Liver (tissue), 9 donors: ENCODE data around the gene FAM83D. TPM values are rescaled to one million over a fixed set of nuclear protein-coding genes. Genes with fewer than 3 reads are reported as not detected.

Source experiments
- DNase-seq: peaks from one replicate; pipeline ENCODE4 v3.0.0-alpha.2; 2017; ENCODE audit warnings: low spot score
- H3K27ac ChIP-seq, 2 donors: one replicate each; pipeline ENCODE4 v1.7.0; 2013; ENCODE audit warnings: inconsistent platforms in 2 of 2, low read length in 2 of 2, control low read depth in 1 of 2, low read depth in 1 of 2, mild to moderate bottlenecking in 1 of 2
- H3K27me3 ChIP-seq, 4 donors: one replicate each; pipeline versions ENCODE4 v1.6.1 to v1.7.0; 2013; ENCODE audit warnings: low read length in 3 of 4, inconsistent platforms in 1 of 4, mild to moderate bottlenecking in 1 of 4, moderate library complexity in 1 of 4; ENCODE audit not compliant: control insufficient read depth in 4 of 4, insufficient read depth in 4 of 4
- H3K36me3 ChIP-seq, 4 donors: one replicate each; pipeline versions ENCODE4 v1.6.1 to v1.7.0; 2013; ENCODE audit warnings: low read length in 3 of 4, mild to moderate bottlenecking in 3 of 4, low read depth in 1 of 4, moderate library complexity in 1 of 4; ENCODE audit not compliant: control insufficient read depth in 4 of 4, insufficient read depth in 3 of 4
- H3K4me1 ChIP-seq, 4 donors: one replicate each; pipeline versions ENCODE4 v1.6.1 to v1.7.0; 2013; ENCODE audit warnings: low read length in 3 of 4, mild to moderate bottlenecking in 3 of 4, moderate library complexity in 1 of 4; ENCODE audit not compliant: control insufficient read depth in 4 of 4, insufficient read depth in 4 of 4
- H3K4me3 ChIP-seq, 3 donors: one replicate each; pipeline versions ENCODE4 v1.6.1 to v1.7.0; 2013; ENCODE audit warnings: low read length in 3 of 3, control low read depth in 1 of 3, low read depth in 1 of 3, mild to moderate bottlenecking in 1 of 3
- H3K9ac ChIP-seq, 2 donors: one replicate each; pipeline ENCODE4 v1.7.0; 2013; ENCODE audit warnings: low read length in 2 of 2, mild to moderate bottlenecking in 2 of 2, moderate library complexity in 2 of 2, control low read depth in 1 of 2, low read depth in 1 of 2
- H3K9me3 ChIP-seq, 4 donors: one replicate each; pipeline versions ENCODE4 v1.6.1 to v1.7.0; 2013; ENCODE audit warnings: low read length in 3 of 4; ENCODE audit not compliant: control insufficient read depth in 4 of 4
- CTCF ChIP-seq: fragments of 150-350 bp; IDR thresholded peaks from 2 replicates; pipeline ENCODE4 v1.5.1; 2017; ENCODE audit warnings: improper control_type of control experiment, low read depth, low read length; ENCODE audit not compliant: missing input control
- EGR1 ChIP-seq, 2 donors: IDR thresholded peaks; 2 replicates each; pipeline ENCODE4 v1.6.1; 2016 to 2018; ENCODE audit warnings: antibody characterized with exemption in 2 of 2, low read depth in 2 of 2
- FOXA1 ChIP-seq: IDR thresholded peaks from 2 replicates; pipeline ENCODE4 v1.6.1; 2016; ENCODE audit warnings: antibody characterized with exemption
- FOXA2 ChIP-seq: IDR thresholded peaks from 2 replicates; pipeline ENCODE4 v1.6.1; 2016; ENCODE audit warnings: antibody characterized with exemption
- GABPA ChIP-seq, 2 donors: IDR thresholded peaks in 1 of 2; conservative IDR thresholded peaks in 1 of 2; 2 replicates each; pipeline ENCODE4 v1.6.1; 2016; ENCODE audit warnings: antibody characterized with exemption in 2 of 2, mild to moderate bottlenecking in 1 of 2, moderate library complexity in 1 of 2
- HNF4A ChIP-seq, 2 donors: conservative IDR thresholded peaks; 2 replicates each; pipeline ENCODE4 v1.6.1; 2016; ENCODE audit warnings: antibody characterized with exemption in 2 of 2, mild to moderate bottlenecking in 2 of 2
- HNF4G ChIP-seq: IDR thresholded peaks from 2 replicates; pipeline ENCODE4 v1.6.1; 2016; ENCODE audit warnings: antibody characterized with exemption
- JUND ChIP-seq, 2 donors: IDR thresholded peaks; 2 replicates each; pipeline ENCODE4 v1.6.1; 2016; ENCODE audit warnings: antibody characterized with exemption in 2 of 2
- MAX ChIP-seq: IDR thresholded peaks from 2 replicates; pipeline ENCODE4 v1.6.1; 2016; ENCODE audit warnings: antibody characterized with exemption
- NR2F2 ChIP-seq: IDR thresholded peaks from 2 replicates; pipeline ENCODE4 v1.6.1; 2016; ENCODE audit warnings: antibody characterized with exemption
- RAD21 ChIP-seq, 2 donors: IDR thresholded peaks; 2 replicates each; pipeline ENCODE4 v1.6.1; 2016; ENCODE audit warnings: antibody characterized with exemption in 2 of 2, mild to moderate bottlenecking in 2 of 2
- RXRA ChIP-seq, 2 donors: IDR thresholded peaks; 2 replicates each; pipeline ENCODE4 v1.6.1; 2017 to 2018; ENCODE audit warnings: antibody characterized with exemption in 2 of 2, mild to moderate bottlenecking in 1 of 2
- SP1 ChIP-seq: IDR thresholded peaks from 2 replicates; pipeline ENCODE4 v1.6.1; 2018; ENCODE audit warnings: antibody characterized with exemption, mild to moderate bottlenecking
- TAF1 ChIP-seq: conservative IDR thresholded peaks from 2 replicates; pipeline ENCODE4 v1.6.1; 2016; ENCODE audit warnings: antibody characterized with exemption, mild to moderate bottlenecking
- YY1 ChIP-seq: IDR thresholded peaks from 2 replicates; pipeline ENCODE4 v1.6.1; 2016; ENCODE audit warnings: antibody characterized with exemption, mild to moderate bottlenecking
- WGBS: extraction: QIAGEN DNeasy Blood & Tissue Kit; methylation state at CpG from one replicate; pipeline ENCODE4 v1.1.7; 2013; 5-methylcytosine and 5-hydroxymethylcytosine counted together
- polyA plus RNA-seq, 2 donors: library from polyadenylated mRNA; stranded (reverse) in 1 of 2; unstranded in 1 of 2; fragments of 200-250 nt in 1 of 2; fragments of >200 nt in 1 of 2; fragmentation: Nextera tagmentation in 1 of 2; extraction: Ambion mirVana in 1 of 2; gene quantifications; one replicate each; pipeline versions ENCODE4 v1.2.1 to v1.2.3, GENCODE V29; 2013 to 2015
- total RNA-seq, 2 donors: library from RNA; depleted of rRNA; stranded (reverse); fragments of >200 nt; gene quantifications; one replicate each; pipeline ENCODE4 v1.2.3, GENCODE V29; 2014
- TF ChIP-seq, protein P1 (sequence below): IDR thresholded peaks from 2 replicates; pipeline ENCODE4 v1.6.1; 2016; ENCODE audit warnings: antibody characterized with exemption
- TF ChIP-seq, protein P2 (sequence below): IDR thresholded peaks from 2 replicates; pipeline ENCODE4 v1.6.1; 2016; ENCODE audit warnings: antibody characterized with exemption
- TF ChIP-seq, protein P3 (sequence below): IDR thresholded peaks from 2 replicates; pipeline ENCODE4 v1.6.1; 2016; ENCODE audit warnings: antibody characterized with exemption, mild to moderate bottlenecking
- donor health status: healthy.
- donor health status: healthy.
- donor health status: healthy.
- donor health status: healthy.
- donor health status: healthy.

The FAM83D gene
- total and polyA plus RNA-seq, 4 donors: 1.1 to 28.2 (median 2.7) TPM

GRCh38 chr20:38920411-38920810 is 5.8 kb upstream of the FAM83D start:
- Histone ChIP-seq H3K4me1 (peaks cover 0 to 7% (median 1%) of the 10 kb centered on the region in 4 donors), H3K27me3 (no peaks in the 10 kb centered on the region), H3K9ac (no peak overlapping the region), H3K36me3 (peaks cover 0 to 3% (median 0%) of the 10 kb centered on the region in 4 donors), H3K4me3 (no peak overlapping the region), H3K27ac (no peak overlapping the region), H3K9me3 (no peaks in the 10 kb centered on the region)
- no peak for DNase-seq
- TF ChIP-seq, protein P1, sequence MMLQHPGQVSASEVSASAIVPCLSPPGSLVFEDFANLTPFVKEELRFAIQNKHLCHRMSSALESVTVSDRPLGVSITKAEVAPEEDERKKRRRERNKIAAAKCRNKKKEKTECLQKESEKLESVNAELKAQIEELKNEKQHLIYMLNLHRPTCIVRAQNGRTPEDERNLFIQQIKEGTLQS: no peak
- TF ChIP-seq TAF1 (no peak), MAX (no peak), RAD21 (IDR thresholded peaks at IDR 0.05) (no peak), GABPA (IDR thresholded peaks at IDR 0.05 in 1 of 2, conservative IDR thresholded peaks at IDR 0.05 in 1 of 2) (no peak), HNF4G (no peak), EGR1 (IDR thresholded peaks at IDR 0.05; ENCODE audit: low read depth in 2 of 2) (no peak), RXRA (IDR thresholded peaks at IDR 0.05) (no peak), CTCF (no peak), JUND (IDR thresholded peaks at IDR 0.05) (no peak), HNF4A (conservative IDR thresholded peaks at IDR 0.05) (no peak), FOXA2 (no peak), SP1 (no peak), NR2F2 (no peak)
- TF ChIP-seq, protein P2, sequence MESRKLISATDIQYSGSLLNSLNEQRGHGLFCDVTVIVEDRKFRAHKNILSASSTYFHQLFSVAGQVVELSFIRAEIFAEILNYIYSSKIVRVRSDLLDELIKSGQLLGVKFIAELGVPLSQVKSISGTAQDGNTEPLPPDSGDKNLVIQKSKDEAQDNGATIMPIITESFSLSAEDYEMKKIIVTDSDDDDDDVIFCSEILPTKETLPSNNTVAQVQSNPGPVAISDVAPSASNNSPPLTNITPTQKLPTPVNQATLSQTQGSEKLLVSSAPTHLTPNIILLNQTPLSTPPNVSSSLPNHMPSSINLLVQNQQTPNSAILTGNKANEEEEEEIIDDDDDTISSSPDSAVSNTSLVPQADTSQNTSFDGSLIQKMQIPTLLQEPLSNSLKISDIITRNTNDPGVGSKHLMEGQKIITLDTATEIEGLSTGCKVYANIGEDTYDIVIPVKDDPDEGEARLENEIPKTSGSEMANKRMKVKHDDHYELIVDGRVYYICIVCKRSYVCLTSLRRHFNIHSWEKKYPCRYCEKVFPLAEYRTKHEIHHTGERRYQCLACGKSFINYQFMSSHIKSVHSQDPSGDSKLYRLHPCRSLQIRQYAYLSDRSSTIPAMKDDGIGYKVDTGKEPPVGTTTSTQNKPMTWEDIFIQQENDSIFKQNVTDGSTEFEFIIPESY: no peak
- TF ChIP-seq, protein P3, sequence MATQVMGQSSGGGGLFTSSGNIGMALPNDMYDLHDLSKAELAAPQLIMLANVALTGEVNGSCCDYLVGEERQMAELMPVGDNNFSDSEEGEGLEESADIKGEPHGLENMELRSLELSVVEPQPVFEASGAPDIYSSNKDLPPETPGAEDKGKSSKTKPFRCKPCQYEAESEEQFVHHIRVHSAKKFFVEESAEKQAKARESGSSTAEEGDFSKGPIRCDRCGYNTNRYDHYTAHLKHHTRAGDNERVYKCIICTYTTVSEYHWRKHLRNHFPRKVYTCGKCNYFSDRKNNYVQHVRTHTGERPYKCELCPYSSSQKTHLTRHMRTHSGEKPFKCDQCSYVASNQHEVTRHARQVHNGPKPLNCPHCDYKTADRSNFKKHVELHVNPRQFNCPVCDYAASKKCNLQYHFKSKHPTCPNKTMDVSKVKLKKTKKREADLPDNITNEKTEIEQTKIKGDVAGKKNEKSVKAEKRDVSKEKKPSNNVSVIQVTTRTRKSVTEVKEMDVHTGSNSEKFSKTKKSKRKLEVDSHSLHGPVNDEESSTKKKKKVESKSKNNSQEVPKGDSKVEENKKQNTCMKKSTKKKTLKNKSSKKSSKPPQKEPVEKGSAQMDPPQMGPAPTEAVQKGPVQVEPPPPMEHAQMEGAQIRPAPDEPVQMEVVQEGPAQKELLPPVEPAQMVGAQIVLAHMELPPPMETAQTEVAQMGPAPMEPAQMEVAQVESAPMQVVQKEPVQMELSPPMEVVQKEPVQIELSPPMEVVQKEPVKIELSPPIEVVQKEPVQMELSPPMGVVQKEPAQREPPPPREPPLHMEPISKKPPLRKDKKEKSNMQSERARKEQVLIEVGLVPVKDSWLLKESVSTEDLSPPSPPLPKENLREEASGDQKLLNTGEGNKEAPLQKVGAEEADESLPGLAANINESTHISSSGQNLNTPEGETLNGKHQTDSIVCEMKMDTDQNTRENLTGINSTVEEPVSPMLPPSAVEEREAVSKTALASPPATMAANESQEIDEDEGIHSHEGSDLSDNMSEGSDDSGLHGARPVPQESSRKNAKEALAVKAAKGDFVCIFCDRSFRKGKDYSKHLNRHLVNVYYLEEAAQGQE: no peak
- WGBS: 91% methylated on average over 3 of the region's 3 CpGs

DNA sequence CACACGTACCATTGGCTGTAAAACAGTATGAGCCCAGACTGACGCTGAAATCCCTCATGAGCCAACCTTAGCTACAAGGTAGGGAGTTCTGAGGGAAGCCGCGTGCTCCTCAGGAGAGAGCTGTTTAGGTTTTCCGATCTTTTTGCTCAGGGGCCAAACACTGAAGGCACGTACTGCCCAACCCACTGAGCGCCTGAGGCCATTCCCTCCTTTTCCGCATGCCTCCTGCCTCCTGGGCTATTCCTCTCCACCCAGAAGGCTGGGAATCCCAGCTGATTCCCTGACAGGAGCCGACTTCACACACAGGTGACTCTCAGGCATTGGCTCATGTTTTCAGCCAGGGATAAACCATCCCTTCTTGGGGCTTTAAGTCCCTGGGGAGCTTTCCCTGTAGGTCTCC is 5.4 kb upstream of the FAM83D start:
- WGBS: 91% methylated on average over 9 of the region's 9 CpGs
- H3K4me1 ChIP-seq: peaks cover 0 to 9% (median 1%) of the 10 kb centered on the region in 4 donors
- H3K36me3 ChIP-seq: peaks cover 0 to 3% (median 0%) of the 10 kb centered on the region in 4 donors
- TF ChIP-seq NR2F2 (no peak), RXRA (IDR thresholded peaks at IDR 0.05) (no peak), RAD21 (IDR thresholded peaks at IDR 0.05) (no peak), YY1 (no peak), FOXA1 (no peak), HNF4G (no peak)
- TF ChIP-seq, protein P2: no peak
- no peak for DNase-seq
- no peaks in the 10 kb centered on the region for H3K27me3 ChIP-seq
- no peaks in the 10 kb centered on the region for H3K9me3 ChIP-seq
- H3K27ac ChIP-seq: no peak overlapping the region
- no peak overlapping the region for H3K9ac ChIP-seq
- H3K4me3 ChIP-seq: no peak overlapping the region
